ENCODE measurements around the gene ATOSA. TPM values are rescaled to one million over a fixed set of nuclear protein-coding genes. Genes with fewer than 3 reads are reported as not detected.
A peak's percentile ranks its signal among the peaks of the same experiment; 100 is the strongest.

Gene ATOSA
- total and polyA plus RNA-seq, 2 of the 13 experiments (the other 11 are each of a cell fraction or from before 2014, with no cell fraction given), result 6.6 to 16.3 TPM

DNA sequence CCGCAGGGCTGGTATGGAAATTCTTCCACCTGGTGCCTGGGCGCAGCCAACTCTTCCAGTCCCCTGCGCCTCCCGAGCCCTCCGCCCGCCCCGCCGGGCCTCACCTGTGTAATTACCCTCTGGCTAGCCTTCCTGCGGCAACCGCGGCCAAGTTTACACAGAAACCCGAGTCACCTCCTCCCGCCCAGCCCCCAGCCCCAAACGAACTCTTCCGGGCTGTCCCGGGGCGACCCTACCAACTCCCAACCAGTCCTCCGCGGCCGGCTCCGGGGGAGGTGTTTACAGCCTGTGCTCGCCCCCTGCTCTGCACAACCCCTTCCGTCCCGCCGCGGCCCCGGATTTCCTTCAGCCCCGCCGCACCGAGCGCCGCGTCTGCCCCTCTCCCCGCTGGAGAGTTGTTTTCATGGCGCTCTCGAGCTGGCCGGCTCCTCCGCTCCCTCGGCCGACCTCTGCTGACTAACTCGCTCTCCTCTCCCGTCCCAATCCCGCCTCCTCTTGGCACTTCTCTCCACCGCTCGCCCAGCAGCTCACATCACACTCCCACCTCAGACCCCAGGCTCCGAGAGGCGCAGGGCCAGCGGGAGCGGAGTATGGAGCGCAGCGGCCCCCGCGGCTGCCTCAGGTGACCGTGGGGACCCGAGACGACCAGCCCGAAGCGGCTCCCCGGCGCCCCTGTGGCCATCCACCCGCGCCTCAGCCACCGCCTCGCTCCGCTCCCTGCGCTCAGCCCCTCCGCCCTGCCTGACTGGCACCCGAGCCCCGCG lies 538 bp downstream of the ATOSA start (continued):
- TF ChIP-seq, protein P1, sequence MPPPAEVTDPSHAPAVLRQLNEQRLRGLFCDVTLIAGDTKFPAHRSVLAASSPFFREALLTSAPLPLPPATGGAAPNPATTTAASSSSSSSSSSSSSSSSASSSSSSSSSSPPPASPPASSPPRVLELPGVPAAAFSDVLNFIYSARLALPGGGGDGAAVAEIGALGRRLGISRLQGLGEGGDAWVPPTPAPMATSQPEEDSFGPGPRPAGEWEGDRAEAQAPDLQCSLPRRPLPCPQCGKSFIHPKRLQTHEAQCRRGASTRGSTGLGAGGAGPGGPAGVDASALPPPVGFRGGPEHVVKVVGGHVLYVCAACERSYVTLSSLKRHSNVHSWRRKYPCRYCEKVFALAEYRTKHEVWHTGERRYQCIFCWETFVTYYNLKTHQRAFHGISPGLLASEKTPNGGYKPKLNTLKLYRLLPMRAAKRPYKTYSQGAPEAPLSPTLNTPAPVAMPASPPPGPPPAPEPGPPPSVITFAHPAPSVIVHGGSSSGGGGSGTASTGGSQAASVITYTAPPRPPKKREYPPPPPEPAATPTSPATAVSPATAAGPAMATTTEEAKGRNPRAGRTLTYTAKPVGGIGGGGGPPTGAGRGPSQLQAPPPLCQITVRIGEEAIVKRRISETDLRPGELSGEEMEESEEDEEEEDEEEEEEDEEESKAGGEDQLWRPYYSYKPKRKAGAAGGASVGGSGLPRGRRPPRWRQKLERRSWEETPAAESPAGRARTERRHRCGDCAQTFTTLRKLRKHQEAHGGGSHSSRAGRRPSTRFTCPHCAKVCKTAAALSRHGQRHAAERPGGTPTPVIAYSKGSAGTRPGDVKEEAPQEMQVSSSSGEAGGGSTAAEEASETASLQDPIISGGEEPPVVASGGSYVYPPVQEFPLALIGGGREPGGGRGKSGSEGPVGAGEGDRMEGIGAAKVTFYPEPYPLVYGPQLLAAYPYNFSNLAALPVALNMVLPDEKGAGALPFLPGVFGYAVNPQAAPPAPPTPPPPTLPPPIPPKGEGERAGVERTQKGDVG (CRISPR knock-in tag; IDR thresholded peaks at IDR 0.05; ENCODE audit: borderline replicate concordance), result no peak
- TF ChIP-seq RAD21 (CRISPR knock-in tag; IDR thresholded peaks at IDR 0.05) (no peak; the same call in 1 of the 2 replicates), ZNF766 (CRISPR knock-in tag; IDR thresholded peaks at IDR 0.05; ENCODE audit: borderline replicate concordance) (no peak), YY1 (IDR thresholded peaks at IDR 0.05; ENCODE audit: insufficient read depth, insufficient replicate concordance, low read depth, low read length) (peak; percentile 20), ZFP37 (CRISPR knock-in tag; IDR thresholded peaks at IDR 0.05; ENCODE audit: borderline replicate concordance) (no peak), SIX1 (CRISPR knock-in tag; IDR thresholded peaks at IDR 0.05; ENCODE audit: borderline replicate concordance) (peak; percentile 92), ZNF33B (CRISPR knock-in tag; IDR thresholded peaks at IDR 0.05) (no peak), MXD4 (CRISPR knock-in tag; IDR thresholded peaks at IDR 0.05) (no peak), PLRG1 (conservative IDR thresholded peaks at IDR 0.05) (no peak), HMG20B (CRISPR knock-in tag; conservative IDR thresholded peaks at IDR 0.05) (no peak), ZNF678 (CRISPR knock-in tag; IDR thresholded peaks at IDR 0.05) (no peak), ZFY (CRISPR knock-in tag; IDR thresholded peaks at IDR 0.05) (peak; percentile 70; the same call in 1 of the 2 replicates), JDP2 (CRISPR knock-in tag; IDR thresholded peaks at IDR 0.05; ENCODE audit: borderline replicate concordance) (no peak), TP53 (CRISPR knock-in tag; conservative IDR thresholded peaks at IDR 0.05) (no peak), ZNF296 (CRISPR knock-in tag; conservative IDR thresholded peaks at IDR 0.05) (0 out of 2 replicates have a peak, but pooled peaks have one; percentile 26), SYNCRIP (IDR thresholded peaks at IDR 0.05; ENCODE audit: insufficient read depth, low read depth, low read length) (no peak), MBD4 (IDR thresholded peaks at IDR 0.05; ENCODE audit: borderline replicate concordance, low read length) (no peak)
- TF ChIP-seq, protein P2, sequence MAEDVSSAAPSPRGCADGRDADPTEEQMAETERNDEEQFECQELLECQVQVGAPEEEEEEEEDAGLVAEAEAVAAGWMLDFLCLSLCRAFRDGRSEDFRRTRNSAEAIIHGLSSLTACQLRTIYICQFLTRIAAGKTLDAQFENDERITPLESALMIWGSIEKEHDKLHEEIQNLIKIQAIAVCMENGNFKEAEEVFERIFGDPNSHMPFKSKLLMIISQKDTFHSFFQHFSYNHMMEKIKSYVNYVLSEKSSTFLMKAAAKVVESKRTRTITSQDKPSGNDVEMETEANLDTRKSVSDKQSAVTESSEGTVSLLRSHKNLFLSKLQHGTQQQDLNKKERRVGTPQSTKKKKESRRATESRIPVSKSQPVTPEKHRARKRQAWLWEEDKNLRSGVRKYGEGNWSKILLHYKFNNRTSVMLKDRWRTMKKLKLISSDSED (CRISPR knock-in tag; IDR thresholded peaks at IDR 0.05), result peak; percentile 91; the same call in 1 of the 2 replicates
- TF ChIP-seq, protein P3, sequence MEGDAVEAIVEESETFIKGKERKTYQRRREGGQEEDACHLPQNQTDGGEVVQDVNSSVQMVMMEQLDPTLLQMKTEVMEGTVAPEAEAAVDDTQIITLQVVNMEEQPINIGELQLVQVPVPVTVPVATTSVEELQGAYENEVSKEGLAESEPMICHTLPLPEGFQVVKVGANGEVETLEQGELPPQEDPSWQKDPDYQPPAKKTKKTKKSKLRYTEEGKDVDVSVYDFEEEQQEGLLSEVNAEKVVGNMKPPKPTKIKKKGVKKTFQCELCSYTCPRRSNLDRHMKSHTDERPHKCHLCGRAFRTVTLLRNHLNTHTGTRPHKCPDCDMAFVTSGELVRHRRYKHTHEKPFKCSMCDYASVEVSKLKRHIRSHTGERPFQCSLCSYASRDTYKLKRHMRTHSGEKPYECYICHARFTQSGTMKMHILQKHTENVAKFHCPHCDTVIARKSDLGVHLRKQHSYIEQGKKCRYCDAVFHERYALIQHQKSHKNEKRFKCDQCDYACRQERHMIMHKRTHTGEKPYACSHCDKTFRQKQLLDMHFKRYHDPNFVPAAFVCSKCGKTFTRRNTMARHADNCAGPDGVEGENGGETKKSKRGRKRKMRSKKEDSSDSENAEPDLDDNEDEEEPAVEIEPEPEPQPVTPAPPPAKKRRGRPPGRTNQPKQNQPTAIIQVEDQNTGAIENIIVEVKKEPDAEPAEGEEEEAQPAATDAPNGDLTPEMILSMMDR (CRISPR knock-in tag; IDR thresholded peaks at IDR 0.05), result peak; percentile 18; the same call in 1 of the 2 replicates
- TF ChIP-seq, protein P4, sequence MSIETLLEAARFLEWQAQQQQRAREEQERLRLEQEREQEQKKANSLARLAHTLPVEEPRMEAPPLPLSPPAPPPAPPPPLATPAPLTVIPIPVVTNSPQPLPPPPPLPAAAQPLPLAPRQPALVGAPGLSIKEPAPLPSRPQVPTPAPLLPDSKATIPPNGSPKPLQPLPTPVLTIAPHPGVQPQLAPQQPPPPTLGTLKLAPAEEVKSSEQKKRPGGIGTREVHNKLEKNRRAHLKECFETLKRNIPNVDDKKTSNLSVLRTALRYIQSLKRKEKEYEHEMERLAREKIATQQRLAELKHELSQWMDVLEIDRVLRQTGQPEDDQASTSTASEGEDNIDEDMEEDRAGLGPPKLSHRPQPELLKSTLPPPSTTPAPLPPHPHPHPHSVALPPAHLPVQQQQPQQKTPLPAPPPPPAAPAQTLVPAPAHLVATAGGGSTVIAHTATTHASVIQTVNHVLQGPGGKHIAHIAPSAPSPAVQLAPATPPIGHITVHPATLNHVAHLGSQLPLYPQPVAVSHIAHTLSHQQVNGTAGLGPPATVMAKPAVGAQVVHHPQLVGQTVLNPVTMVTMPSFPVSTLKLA (IDR thresholded peaks at IDR 0.05), result no peak

All from HepG2 (cell line).